Activated T-cell treated with anti-CD3 and anti-CD28 coated beads for 4 hours (primary cell): ENCODE measurements around the gene PRPF38A.

Source experiments
- DNase-seq: peaks from one replicate; pipeline ENCODE4 v3.0.0-alpha.2; 2020

Gene PRPF38A

DNA sequence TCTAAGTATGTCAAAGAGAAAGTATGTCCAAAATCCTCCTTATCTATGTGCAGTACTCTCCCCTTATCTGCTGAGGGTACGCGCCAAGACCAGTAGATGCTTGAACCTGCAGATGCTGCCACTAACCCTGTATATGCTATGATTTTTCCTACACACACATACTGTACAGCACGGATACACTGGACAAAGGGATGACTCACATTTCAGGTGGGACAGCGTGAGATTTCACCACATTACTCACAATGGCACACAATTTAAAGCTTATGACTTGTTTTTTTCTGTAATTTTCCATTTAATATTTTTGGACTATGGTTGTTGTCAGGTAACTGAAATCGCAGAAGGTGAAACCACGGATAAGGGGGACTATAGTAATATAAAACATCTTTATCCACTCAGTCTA, 4.3 kb upstream of the PRPF38A start:
- DNase-seq = no peak

DNA sequence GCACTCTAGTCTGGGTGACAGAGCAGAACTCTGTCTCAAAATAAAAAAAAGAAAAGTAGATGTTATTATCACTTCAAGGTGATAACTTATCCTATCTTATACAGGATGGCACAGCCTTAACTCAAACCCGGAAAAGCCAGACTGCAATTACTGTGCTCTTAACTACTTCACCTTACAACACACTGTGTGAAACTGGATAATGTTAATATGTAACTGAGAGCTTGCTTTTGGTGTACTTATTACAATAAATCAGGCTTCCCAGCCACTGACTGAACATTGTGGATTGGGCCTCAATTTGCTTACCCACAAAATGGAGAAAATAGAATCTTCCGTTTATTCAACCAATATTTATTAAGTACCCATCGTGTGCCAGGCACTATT, 1.6 kb upstream of the PRPF38A start:
- no peak for DNase-seq

DNA sequence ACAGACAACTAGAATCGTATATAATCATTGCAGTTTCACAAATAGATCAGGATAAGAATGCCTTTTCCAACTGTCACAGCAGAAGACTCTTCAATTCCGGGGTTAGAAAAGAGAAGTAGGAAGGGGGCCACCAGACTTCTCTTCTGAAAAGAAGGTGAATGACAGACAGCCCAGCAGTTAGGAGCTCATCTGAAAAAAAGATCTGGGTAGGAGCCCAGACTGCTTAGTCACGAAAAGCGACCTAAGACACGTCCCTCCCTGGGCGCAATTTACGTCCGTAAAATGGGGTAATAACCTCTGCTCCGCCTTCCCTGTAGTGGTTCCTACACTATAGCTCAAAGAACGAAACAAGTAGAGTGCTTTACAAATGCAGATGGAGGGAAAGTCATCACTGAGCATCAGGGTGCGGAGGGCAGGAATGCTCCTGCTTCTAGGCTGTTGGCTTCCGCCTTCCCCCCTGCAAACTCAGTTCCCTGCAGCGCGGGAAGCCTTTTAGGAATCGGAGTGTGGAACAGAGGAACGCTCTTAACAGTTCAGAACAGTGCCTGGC, 761 bp upstream of the PRPF38A start:
- peak; percentile 8 for DNase-seq

DNA sequence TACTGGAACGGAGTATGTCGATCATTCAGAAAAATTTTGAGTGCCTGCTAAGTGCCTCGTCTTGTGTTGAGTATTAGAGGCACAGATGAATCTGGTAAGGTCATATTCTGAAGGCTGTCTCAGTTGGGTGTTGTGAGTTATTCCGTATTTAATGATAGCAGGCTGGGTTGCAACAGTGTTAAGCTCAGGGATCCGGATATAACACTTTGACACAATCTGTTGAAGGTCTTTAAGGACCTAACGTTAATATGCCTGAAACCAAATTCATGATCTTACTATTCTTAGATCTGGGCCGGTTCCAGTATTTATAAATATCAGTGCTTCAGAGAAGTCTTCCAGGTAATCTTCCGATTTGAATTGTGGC, 555 bp downstream of the PRPF38A start:
- DNase-seq = no peak

DNA sequence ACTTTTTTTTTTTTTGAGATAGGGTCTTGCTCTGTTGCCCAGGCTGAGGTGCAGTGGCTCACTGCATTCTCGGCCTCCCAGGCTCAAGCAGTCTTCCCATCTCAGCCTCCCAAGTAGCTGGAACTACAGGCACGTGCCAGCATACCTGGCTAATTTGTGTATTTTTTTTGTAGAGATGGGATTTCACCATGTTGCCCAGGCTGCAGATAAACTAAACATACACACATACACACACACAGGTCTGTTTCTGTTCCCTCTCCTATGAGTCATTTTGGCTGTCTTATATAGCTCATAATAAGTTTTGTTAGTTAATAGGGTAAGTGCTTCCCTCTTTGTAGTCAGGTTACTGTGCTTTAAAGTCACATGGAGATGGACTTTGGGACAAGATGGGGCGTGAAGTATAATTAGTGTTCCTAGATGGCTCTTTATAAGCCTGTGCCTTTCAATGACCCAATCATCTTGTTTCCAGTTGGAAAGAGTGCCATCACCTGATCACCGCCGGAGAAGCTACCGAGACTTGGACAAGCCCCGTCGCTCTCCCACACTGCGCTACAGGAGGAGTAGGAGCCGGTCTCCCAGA, 9.1 kb downstream of the PRPF38A start:
- no peak for DNase-seq

DNA sequence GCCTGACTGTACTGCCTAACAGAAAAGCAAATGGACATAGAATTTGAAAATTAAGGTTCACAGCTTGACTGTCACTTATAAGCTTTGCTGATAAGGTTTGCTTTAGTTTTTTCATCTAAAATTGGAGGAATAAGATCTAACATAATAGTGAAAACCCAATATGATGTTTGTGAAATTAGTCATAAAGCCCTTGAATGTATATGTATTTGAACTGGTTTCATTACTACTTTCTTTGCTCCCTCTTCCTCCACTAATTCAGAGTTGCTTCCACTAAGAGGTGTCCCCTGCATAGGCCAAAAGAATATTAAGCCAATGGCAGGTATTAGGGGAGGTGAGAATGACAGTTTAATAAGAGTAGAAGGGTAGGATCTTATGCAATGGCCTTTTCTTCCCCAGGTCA, 10.5 kb downstream of the PRPF38A start:
- no peak for DNase-seq

DNA sequence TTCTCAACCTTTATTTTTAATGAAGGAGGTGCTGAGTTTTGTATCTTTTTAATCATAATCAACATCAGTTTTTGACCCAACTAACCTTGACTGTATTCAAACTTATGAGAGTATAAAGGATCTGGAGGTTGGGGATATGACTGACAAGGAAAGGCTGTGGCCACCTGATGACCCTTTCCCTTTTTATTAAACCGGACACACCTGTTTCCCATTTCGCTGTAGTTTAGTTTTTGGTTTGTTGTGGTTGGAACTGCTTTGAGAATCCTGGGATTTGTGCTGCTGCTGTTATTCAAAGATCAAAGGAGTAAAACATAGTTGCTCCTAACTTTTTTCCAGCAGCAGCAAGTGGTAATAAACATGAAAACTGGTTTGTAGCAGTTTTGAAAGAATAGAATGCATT, 12.4 kb downstream of the PRPF38A start:
- no peak for DNase-seq

DNA sequence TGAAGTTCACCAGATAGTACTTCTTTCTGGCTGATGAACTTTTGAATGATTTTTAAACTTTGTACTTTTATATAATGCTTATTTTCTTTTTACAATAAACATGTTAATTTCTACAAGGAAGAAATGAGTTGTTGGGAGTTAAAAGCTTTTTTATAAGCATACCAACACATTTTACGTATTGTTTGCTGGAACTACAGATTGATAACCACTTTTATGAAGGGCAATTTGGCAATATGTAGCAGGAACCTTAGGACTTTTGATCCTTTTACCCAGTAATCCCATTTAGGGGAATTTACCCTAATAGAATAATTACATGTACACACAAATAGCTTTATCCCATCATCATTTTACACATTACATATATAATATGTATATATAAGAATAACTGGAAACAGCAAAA, 16.3 kb downstream of the PRPF38A start:
- no peak for DNase-seq

DNA sequence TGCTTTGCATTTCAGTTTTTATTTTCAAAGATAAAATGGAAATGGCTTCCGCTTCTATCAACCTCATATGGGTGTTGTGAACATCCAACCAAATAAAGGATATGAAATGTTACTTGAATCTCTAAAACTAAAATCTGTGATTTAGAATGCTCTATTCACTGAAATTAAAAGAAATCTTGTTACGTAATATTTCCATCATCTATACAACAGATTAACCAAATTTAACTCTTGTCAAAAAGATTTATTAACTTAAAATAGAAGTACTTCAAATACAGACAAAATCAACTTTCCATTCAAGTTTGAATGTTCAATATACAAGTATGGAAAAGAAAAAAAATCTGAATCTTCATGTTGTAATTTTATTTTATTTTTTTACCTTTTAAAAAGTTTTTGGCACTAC, 18.7 kb downstream of the PRPF38A start:
- no peak for DNase-seq

DNA sequence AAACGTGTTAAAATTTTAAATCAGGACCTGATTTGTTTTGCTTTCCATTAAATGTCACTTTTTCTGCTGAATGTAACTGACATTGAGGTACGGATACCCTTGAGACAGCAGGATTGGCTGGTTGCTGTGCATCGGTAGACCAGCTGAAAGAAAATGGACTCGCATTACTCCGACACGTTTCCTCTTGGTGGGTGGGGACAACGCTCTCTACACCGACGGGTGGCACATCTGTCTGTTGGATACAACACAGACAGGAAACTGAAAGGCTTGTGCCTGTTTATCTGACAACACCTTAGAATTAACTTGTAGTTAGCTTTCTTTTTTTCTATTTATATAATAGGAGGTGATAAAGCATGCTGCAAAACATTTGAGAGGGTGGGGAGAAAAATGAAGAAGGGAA, 19.4 kb downstream of the PRPF38A start:
- peak; percentile 48 for DNase-seq

DNA sequence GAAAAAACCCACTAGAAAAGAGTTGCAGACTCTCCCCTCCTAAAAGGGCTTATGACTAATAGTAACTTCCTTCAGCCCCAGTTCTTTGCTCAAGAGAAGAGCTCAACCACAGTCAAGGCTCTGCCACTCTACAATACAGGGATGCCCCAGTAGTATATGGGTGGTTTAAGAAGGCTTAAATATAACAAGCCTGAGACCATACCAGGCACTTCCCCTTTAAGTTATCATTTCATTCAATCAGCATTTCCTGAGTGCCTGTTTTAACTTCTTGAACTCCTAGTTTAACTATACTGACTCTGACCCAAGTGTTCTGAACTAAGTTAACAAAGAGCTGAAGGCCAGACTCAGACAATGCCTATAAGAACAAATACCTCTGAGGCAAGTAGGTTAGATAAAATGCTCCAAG, 19.8 kb downstream of the PRPF38A start:
- peak; percentile 5 for DNase-seq

DNA sequence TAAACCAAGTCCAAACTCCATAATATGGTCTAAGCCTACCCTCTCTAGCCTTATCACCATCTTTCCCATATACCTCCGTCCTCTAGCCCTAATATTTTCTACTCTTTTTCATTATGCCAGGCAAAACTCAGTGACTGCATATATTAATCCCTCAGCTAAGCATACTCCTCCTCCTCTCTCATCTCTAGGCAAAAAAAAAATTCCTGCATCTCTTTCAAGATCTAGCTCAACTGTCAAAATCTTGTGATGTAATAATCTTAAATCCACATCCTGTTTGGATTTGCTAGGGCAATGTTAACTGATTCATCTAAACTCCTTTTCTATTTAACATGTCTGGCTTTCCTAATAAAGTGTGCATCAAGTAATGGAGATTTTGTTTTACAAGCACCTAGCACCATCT, 20.4 kb downstream of the PRPF38A start:
- no peak for DNase-seq

DNA sequence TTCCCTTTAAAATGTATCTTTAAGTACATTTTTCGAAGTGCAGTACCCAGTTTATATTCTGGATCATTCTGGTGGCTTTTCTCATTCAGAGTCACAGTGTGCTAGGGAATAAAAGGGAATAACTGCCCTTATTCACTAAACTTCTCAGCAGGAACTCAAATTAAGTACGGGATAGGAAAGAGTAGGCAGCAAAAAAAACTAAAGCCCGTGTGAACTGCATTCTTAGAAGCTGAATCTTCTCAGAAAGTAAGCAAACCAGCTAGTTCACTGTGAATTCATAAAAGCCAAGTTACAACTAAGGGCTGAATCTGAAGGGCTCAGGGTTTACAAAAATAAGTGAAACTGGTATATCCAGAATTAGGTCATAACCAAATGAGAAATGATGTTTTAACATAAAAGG, 22.0 kb downstream of the PRPF38A start:
- DNase-seq = no peak

DNA sequence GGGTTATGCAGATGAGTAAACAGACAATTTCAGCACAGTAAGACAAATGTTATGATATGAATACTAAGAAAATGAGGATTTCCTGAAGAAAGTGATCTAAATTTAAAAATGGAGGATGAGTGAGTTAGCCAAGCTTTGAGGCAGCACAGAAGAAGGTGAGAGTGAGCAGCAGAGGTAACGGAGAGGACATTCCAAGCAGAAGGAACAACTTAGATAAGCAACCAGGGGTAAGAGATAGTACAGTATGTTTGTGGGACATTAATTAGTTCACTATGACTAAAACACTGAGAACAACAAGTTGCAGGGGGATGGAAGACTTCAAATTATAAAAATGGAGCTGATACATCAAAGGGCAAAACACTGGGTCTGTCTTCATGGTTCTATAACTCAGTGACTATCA, 22.8 kb downstream of the PRPF38A start:
- DNase-seq = no peak

DNA sequence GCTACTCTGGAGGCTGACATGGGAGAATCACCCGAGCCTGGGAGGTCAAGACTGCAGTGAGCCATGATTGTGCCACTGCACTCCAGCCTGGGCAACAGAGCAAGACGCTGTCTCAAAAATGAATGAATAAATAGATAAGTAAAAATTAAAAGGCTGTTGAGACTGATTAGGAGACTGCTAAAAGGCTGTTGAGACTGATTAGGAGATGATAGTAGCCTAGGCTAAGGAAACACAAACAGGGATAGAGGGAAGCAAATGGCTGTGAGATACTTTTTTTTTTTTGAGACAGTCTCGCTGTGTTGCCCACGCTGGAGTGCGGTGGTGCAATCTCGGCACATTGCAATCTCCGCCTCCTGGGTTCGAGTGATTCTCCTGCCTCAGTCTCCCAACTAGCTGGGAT, 28.4 kb downstream of the PRPF38A start:
- DNase-seq = no peak

DNA sequence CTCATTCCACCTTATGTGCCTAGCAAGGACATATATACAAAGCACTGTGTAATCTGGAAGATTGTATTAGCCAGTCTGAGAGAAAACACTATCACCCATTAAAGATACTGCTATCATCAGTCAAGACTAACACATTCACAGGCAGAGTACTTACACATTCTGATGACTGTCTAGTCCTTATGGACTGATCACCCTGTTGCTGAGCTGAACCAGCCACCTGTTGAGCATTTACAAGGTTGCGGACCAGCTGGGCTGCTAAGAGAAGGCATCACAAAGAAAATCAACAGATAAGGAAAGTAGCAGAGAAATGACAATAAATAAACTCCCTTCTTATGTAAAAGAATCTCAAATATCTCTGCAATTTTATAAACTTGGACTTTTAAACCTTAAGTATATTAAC, 30.8 kb downstream of the PRPF38A start:
- no peak for DNase-seq

DNA sequence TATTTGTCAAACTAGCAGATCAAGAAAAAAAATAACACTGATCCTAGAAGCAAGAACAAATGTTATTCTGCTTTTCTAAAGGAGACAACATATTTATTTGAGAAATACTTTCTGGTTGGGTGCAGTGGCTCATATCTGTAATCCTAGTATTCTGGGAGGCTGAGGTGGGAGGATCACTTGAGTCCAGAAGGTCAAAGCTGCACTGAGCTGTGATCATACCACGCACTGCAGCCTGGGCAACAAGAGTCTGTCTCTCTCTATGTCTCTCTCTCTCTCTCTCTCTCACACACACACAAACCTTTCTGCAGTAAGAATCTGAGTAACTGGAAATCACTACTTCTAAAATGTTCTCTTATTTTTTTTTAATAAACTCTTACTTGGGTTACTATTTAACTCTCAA, 31.2 kb downstream of the PRPF38A start:
- DNase-seq = no peak

DNA sequence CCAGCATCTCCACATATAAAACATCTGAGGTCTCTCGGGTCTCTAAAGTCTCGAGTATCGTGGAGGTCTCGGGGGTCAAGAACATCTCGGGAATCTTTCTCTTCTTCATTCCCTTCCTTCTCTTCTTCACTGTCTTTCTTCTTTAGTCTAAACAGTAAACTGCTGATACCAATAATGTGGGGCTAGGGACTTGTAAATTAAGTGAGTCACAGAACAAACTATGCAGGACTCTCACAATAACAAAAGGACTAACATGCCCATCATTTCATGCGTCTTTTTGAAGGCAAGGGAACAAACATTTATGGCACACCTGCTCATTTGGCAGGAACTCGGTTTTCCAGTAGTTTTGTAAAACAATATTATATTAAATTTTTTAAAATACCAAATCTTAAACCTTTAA, 32.4 kb downstream of the PRPF38A start:
- DNase-seq = no peak

DNA sequence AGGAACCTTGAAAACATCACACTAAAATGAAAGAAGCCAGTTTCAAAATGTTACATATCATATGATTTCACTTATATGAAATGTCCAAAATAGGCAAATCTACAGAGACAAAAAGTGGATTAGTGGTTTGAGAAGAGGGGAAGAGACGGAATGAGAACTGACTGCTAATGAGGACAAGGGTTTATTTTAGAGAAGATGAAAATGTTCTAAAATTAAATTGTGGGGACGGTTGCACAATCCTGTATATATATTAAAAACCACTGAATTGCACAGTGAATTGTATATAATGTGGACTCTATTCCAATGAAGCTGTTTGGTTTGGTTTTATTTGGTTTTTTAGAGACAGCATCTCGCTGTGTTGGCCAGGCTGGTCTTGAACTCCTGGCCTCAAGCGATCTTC, 35.6 kb downstream of the PRPF38A start:
- DNase-seq = no peak

DNA sequence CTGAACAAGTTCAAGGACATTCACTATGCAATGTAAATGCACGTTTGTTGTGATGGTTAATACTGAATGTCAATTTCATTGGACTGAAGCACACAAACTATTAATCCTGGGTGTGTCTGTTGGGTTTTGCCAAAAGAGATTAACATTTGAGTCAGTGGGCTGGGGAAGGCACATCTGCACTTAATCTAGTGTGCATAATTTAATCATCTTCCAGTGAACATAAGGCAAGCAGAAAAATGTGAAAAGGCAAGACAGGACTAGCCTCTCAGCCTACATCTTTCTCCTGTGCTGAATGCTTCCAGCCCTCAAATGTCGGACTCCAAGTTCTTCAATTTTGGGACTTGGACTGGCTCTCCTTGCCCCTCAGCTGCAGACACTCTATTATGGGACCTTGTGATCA, 40.1 kb downstream of the PRPF38A start:
- no peak for DNase-seq

DNA sequence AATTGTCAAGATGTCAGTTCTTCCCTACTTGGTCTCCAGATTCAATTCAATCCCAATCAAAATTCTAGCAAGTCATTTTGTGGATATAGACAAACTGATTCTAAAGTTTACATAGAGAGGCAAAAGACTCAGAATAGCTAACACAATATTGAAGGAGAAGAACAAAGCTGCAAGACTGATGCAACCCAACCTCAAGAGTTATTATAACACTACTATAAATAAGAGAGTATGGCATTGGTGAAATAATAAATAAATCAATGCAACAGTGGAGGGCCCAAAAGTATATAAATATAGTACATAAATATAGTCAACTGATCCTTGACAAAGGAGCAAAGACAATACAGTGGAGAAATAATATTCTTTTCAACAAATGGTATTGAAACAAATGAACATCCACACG, 49.7 kb downstream of the PRPF38A start:
- no peak for DNase-seq

DNA sequence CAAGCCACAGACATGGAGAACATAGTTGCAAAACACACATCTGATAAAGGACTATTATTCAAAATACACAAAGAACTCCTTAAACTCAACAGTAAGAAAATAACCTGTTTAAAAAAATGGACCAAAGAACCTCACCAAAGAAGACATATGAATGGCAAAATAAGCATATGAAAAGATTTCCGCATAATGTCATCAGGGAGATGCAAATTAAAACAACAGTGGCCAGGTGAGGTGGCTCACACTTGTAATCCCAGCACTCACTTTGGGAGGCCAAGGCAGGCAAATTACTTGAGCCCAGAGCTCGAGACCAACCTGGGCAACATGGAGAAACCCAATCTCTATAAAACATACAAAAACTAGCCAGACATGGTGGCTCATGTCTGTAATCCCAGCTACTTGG, 50.4 kb downstream of the PRPF38A start:
- DNase-seq = no peak

DNA sequence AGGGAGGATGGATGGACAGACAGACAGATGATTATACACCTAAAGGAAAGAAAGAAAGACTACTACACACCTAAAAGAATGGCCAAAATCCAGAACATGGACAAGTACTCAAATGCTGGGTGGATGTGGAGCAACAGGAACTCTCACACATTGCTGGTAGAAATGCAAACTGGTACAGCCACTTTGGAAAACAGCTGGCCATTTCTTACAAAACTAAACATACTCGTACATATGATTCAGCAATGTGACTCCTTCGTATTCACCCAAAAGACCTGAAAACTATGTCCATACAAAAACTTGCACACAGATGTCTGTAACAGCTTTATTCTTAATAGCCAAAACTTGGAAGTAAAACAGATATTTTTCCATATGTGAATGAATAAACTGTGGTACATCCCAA, 51.3 kb downstream of the PRPF38A start:
- DNase-seq = no peak

DNA sequence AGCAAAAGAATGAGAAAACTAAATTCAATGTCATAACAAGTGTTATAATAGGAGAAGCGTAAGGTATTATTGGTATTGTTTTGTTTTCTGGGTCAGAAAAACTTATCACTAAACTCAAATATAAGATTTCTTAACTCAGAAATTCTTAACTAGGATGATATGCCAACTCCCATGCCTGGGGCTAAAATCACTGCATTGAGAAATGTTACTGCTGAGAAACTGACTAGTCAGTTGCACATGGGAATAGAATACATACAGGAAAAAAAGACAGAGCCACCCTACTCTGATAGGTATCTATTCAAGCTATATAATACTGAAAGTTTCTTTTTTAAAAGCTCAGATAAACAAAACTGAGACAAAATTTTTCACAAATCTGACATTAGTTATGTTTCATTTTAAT, 56.3 kb downstream of the PRPF38A start:
- no peak for DNase-seq

DNA sequence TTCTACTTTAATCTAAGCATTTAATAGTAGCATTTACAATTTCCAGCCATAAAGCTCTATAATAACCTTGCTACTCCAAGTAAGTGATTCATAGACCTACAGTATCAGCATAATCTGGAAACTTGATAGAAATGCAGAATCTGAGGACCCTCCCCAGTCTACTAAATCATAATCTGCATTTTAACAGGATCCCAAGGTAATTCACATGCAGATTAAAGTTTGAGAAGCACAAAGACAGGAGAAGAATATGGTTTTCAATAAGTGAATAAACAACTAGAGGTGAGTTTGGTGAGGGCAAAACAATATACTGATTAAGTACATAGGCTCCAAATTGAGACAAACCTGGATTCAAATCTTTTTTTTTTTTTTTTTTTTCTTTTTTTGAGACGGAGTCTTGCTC, 57.4 kb downstream of the PRPF38A start:
- DNase-seq = no peak

DNA sequence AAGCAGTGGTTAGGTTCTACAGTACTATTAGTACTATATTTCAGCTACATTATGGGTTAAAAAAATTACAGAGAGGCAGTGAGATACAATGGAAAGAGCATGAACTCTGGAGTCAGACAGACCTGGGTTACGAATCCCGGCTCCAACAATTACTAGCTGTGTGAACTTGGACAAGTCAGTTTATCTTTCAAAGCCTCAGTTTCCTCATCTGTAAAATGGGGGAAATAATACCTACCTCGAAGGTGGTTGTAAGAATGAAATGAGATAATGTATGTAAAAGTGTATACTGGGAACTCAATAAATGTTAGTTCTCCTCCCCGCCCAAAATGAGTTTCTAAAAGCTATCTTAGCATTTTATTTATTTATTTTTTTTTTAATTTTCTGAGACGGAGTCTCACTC, 59.5 kb downstream of the PRPF38A start:
- no peak for DNase-seq
